KG1 (cell line): ENCODE data around the gene KRT76.
"Not testable (repeated sequence)": the region's sequence is repeated elsewhere in the genome, so short reads cannot be mapped to it uniquely, and the experiment has no call there.

Source experiments
- DNase-seq: peaks from one replicate; lab custom pipeline; 2025; lab: John Stamatoyannopoulos, UW

The KRT76 gene

DNA sequence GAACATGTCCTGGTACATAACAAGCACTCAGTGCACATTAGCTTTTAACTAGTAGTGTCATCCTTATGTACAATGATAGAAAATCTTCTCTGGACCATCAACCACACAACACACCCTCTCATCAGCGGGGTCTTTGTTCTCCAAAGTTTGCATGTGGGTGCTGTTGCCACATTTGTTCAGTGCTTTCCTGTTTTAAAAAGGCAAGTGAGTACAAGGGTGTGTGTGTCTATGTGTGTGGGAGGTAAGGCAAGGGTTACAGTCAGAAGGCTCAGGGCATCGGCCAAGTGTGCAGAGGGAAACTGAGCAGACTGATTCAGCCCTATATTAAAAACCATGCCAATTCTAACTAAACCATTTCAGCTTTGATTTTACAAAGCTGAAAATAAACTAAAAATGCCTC, 17.9 kb downstream of the KRT76 start:
- no peak for DNase-seq

DNA sequence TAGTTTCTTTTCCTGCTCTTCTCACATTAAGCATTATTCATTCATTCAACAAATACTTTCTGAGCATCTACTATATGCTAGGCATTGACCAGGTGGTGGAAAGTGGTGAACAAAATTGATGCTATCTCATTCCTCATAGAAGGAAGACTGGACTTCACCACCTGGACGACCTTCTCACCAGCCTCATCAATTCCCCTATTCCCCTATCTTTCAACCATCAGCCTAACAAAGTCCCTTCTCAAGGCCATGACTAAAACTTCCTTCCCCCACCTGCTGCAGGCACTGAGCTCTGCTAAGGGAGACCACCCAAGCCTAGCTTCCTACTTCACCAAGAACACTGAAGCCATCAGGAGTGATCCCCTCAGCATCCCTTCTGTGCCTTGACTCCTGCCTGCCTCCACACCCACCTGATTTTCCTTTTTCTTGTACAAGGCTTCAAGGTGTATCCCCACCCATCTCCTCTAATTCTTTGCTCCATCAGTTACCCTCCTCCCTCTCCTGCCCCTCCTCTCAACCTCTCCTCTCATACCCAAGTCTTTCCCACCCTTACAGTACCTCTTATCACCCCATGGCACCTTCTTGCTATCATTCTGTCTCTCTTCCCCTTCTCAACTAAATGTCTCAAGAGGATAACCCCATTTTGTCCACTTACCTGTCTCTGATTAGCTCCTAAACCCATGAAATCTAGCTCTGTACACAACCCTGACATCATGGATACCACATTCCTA, 19.5 kb downstream of the KRT76 start:
- no peak for DNase-seq

DNA sequence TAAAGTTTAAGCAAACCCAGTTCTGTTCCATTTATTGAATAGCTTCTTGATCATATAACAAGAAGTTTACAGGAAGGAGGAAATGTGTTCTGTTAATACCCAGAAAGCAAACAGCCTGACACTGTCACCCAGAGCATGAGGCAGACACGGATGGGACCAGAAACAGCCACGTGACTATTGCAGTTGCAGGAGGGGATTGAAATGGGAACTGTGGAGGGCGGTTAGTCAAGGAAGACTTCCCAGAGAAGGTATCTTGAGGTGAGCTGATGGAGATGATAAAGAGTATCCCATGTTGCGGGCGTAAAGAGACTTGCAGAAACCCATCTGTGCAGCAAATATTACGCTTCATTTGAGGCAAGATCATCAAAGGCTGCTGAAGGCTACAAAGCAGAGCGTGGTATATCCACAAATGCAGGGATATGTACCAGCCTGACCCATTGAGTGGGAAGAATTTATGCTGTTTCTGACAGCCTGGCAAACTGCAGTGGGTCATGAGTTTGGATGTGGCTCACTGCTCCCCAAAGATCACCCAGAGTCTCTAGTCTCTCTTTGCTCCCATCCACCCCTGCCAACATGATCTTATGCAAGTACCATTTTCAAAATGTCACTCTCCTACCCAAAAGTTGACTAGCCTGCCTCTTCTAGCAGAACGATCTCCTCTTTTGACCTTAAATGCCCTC, 20.7 kb downstream of the KRT76 start:
- no peak for DNase-seq

DNA sequence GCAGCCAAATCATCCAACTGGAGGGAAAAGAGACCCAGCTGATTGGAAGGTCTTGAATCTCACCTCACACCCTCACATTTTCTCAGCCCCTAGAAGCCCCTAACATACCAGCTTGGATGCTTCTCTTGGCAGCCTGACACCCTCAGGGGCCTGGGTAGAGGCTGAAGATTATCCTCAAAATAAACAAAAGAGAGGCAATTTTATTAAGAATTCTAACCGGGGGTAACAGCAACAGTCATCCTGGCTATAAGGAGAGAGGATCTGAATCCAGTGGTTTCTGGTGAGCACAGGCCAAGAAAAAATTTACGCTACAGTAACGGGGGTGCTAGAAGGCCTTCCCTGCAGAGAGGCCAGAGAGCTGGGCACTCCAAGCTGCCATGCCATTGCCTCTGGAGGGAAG, 21.6 kb downstream of the KRT76 start:
- no peak for DNase-seq

DNA sequence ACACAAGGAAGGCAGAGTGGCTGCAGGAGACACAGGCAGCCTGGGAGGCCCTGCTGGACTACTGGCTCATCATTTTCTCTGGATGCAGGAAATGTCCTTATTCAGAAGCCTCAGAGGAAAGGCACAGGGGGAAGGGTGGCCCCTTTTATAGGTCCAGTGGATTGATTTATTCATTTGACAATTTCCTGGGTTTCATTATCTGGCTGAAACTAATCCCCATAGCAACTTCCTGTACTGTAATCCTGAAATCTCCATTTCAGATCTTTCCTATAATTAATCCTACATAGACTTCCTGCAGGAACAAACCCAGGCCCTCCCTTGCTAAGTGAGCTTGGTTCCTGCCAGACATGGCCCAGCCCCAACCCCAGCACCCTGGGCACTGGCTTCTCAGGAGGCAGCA, 23.0 kb downstream of the KRT76 start:
- no peak for DNase-seq

DNA sequence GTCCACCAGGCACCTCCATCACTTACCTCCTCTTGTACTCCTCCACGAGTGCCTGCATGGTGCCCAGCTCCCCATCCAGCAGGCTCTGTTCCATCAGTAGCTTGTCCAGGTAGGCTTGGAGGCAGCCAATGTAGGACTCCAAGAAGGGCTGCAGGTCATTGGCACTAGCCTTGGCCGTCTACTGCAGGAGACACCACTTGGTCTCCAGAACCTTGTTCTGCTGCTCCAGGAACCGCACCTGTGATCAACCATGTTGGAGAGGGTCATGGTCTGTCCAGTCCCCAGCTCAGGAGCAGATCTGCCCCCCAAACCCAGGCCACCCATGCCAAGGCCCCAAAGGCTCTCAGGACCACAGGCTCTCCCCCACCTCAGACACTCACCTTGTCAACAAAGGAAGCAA, 23.9 kb downstream of the KRT76 start:
- DNase-seq: no peak

DNA sequence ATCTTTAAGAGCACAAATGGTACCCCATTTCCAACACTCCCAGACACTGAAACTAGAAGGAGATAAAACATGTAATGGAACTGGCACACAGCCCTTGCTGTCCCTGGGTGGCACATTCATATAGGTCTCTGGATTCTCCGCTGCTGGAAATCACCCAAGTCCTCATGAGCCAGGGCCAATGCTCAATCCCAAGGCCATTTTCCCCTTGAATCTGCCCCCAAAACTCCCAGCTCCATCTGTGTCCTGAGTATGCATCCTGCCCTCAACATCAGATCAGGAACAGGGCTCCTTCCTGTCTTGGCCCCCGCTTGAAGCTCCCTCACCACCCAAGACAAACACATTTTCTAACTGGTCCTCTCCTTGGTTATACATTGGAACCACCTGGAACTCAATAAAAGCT, 24.6 kb downstream of the KRT76 start:
- DNase-seq: no peak

DNA sequence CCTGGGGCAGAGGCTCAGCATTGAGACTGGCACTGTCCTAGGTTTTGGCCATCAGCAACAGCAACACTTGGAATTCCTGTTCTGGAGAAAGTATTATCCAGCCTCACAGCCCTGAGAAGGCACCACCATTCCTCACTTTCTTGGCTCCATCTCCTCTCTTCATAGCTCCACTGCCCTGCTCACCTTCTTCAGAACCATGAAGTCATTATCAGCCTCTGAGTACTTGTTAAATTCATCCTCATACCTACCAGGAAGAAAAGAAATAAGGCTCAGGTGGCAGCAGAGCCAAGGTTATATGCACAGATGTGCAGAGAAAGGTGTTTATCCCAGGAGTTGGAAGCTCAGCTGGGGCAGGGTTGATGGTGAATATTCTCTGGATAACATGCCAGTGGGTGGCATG, 25.4 kb downstream of the KRT76 start:
- no peak for DNase-seq

DNA sequence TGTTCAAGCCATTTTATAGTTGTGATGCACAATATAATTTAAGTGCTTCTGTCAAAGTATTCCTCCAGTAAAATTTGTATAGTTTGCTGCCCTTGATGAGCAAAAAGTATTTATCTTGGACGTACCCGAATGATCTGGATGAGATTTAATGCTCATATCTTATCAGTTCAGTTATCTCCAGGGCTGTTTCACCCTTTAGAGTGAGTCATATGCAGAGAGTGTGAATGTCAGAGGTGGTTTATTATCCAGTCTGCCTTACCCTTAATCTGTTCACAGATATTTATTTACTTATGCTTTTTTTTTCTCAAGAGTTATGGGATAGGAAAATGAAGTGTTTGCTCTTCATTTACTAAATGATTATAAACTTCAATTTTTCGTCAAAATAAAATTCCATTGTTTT, 26.6 kb downstream of the KRT76 start:
- not testable (repeated sequence) for DNase-seq

DNA sequence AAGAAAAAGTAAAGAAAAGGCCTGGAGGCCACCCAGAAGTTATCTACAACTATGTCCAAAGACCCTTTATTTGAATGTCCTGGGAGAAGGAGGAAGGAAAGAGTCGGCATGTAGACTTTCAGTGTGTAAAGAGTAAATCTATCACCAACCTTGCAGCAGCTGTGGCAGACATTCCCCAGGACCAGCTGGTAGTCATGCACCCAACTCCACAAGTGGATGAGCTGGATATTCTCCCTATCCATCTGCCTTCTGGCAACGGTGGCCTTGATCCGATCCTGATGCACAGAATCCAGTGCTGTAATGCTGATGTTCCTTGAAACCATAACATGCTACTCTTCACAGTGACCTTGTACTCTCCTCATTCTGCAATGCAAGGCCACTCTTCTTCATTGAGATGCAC, 27.3 kb downstream of the KRT76 start:
- no peak for DNase-seq

DNA sequence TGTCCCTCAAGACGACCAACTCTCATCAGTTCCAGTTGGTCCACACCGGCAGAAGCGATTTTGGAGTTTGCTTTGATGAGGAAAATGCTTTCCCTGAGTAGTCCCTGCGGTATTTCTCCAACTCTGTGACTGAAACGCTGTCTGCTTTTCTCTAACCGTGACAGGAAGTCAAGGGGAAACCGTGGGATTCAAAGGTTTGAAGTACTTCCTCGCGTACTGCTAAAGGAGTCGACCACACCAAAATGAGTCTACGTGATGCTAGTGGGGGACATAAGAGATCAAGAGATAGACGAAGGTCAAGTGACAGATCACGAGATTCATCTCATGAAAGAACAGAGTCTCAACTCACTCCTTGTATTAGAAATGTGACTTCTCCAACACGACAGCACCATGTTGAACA, 28.6 kb downstream of the KRT76 start:
- DNase-seq: no peak

DNA sequence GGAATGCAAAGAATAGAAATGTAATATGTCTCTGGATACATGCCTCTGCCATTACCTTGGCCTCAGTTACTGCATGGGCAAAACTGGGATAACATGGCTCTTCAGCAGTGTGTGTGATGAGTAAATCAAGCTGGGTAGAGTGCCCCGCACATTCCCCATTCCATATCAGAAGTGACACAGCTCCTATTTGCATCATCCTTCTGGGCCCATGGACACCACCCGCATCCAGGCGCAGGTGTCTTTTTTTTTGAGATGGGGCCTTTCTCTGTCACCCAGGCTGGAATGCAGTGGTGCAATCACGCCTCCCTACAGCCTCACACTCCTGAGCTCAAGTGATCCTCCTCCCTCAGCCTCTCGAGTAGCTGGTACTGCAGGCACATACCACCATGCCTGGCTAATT, 31.6 kb downstream of the KRT76 start:
- no peak for DNase-seq

DNA sequence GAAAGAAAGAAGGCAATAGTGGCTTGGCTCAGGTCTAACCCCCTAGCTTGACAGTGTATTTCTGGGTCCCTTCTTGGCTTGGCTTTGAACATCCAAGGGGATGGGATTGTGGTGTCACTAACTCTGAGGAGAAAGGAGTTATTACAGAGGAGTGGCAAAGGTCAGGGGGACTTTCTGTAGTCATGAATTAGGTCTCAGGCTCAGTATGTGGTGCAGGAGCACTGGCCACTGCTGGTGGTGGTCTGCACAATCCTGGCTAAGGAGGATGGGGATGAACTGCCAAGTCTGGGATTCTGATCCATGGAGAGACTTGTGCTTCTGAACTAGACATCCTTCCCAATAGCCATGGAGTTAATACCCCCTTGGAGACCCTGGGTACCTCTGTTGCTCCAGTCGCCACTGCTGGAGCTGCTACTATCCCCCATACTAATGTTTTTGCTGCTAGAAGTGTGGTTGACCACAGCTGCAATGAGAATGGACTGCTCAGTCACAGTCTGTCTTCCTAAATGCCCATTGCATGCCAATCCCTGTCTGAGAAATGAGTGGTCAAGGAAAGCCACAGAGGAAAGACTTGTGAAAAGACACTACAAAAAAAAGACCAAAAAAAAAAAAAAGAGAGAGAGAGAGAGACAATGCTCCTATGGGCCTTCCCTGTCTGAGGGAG, 32.5 kb downstream of the KRT76 start:
- no peak for DNase-seq

DNA sequence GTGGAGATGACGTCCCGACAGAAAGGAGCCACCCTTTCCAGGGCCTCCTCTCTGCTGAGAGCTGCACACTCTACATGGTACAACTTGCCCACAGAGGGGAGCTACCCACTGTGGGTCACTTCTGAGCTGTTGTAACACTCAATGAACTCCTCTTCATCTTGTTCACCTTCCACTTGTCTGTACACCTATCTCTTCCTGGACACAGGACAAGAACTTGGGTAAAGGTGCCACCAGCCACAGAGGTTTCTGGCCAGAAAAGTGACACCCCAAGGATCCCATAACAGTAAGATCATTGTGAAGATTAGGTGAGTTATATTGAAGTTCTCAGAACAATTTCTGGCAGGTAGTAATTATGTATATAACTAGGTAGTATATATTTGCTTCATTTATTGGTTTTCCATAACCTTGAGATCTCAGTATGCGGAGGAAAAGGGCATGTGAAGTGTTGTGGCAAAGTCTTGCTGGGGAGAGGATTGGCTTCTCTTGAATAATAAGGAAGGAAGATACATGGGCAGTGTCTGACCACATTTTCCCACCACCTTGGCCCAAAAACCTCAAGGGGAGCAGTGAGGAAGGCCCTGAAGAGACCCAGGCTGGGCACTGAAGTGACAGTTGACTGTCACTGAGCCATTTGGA, 34.2 kb downstream of the KRT76 start:
- no peak for DNase-seq

DNA sequence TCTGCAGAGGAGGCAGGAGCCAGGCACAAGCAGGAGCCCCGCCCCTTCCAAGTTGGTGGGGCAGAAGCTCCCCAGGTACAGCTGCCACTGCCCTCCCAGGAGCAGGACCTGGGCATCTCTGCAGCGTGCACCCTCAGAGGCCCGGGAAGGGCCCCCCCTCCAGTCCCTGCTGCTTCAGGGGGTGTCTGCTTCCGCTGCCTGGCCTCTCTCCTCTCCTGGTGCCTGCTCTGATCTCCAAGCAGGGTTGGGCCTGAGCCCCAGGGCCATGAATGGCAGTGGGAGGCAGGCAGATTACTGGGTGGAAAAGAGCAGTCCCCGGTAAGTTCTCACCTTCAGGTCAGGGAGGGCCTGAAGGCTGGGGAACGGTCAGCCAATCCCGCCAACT, 35.0 kb downstream of the KRT76 start:
- no peak for DNase-seq

DNA sequence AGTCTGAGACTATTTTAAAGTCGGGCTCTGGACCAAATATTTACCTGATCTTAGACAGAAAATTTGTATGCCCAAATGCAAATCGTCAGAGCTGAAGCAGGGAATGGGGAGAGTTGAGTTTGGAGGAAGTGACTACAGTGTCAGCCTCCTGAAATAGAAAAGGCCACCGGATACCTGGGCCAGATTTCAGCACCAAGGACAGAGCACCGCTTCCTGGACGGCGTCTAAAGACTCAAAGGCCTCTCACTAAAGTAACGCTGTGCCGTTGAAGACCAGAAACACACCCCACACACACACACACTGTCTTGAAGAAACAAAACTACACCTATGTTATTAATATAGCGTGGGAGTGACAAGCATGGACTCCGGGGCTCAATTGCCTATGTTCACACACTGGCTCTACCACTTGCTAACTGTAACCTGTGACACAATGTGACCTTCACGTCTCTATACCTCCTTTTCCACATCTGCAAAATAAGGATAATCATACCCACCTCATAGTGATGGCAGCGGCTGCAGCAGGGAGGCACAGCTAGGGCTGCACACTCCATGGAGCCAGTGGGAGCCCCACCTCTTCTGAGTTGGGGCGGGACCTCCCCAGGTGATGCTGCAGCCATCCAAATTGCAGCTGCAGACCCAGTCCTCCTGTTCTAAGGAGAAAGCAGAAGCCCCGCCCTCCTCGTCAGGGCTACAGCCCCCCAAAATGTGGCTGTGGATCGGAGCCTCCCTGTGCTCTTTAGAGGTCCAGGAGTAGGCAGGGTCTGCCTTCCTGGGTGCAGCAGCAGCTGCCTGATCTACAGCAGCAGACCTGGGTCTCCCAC, 35.6 kb downstream of the KRT76 start:
- no peak for DNase-seq

DNA sequence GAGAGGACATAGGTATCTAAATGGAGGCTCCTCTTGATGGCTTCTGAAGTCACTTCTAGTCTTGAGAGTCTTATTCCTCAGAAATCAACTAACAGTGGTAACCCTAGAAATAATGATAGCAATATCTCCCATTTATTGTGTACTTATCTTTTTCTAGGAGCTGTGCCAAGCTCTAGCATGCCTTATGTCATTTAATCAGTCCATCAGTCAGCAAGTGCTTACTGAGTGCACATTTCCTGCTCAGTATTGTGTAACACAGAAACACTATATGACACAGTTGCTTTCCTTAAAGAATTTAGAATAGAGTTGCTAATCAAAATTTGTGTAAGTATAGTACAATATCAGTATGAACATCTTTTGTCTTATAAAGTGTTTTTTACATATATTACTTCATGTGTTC, 36.6 kb downstream of the KRT76 start:
- DNase-seq: no peak

DNA sequence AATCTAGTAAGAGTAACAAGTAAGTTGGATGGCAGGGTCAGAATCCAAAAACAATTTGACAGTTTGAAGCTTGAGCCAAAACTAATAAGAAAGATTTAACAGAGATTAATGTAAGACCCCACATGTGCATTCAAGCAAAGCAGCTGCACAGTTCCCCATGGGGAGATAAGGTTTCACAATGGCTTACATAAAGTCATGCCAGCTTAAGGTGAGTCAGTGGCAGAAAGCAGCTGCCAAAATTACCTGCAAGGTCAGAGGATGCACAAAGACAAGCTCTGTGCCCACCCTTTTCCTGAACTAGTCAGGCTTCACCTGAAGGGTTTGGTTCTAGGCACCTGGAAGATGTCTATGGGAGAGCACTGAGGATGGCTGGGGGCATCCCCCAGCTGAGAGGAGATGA, 37.2 kb downstream of the KRT76 start:
- DNase-seq: no peak

DNA sequence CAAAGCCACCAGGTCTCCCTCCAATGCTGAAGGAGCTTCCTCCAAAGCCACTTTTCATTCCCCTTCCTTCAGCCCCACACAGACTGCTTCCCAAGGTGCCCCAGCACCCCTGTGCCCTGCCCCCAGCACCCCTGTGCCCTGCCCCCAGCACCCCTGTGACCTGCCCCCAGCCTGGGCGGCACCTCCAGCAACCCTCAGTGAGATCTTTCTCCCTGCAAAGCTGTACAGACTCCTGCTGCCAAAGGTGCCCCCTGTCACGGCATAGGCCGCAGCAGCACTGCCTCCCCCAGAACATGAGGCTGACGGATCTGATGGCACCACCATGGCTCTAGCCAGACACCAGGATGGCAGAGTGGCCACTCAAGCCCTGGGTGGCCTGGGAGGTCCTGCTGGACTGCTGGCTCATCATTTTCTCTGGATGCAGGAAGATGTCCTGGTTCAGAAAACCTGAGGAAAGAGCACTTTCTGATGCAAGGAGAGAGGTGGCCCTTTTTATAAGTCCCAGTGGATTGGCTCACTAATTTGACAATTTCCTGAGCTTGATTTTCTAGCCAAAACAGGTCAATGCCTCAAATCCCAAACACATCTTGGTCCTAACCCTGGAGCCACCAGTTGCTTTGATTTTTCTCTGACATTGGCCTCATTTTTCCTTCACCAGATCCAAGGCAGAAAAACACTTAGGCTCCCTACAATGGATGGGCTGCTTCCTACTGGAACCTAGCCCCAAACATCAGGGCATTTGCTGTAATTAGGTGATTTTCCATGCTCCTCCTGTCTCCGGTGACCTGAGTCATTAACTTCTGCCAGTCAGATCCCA, 41.1 kb downstream of the KRT76 start:
- DNase-seq: no peak

DNA sequence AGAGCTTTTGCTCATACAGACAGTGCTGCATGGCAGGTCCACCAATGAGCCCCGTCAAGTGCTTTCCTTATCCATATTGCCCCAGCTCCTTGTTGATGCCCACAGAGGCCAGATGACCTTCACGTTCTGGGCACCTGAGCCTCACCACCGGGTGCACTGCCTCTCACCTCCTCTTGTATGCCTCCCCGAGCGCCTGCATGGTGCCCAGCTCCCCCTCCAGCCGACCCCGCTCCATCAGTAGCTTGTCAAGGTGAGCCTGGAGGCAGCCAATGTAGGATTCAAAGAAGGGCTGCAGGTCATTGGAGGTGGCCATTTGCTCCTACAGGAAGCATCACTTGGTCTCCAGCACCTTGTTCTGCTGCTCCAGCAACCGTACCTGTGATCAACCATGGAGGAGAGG, 42.0 kb downstream of the KRT76 start:
- no peak for DNase-seq

DNA sequence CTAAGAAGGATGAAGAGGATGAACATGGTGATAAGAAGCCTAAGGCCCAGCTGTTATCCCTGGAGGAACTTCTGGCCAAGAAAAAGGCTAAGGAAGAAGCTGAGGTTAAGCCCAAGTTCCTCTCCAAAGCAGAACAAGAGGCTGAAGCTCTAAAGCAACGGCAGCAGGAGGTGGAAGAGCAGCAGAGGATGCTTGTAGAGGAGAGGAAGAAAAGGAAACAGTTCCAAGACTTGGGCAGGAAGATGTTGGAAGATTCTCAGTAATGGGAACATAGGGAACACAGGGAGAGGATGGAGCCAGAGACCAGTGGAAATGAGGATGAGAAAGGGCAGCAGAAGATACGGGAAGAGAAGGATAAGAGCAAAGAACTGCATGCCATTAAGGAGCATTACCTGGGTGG, 46.4 kb downstream of the KRT76 start:
- no peak for DNase-seq
